ENCODE results near the gene CRY1. TPM values are rescaled to one million over a fixed set of nuclear protein-coding genes. Genes with fewer than 3 reads are reported as not detected.

CRY1 gene
- total and polyA plus RNA-seq, 2 of the 4 experiments (the other 2 are of a cell fraction), result 5.9 to 9.9 TPM

DNA sequence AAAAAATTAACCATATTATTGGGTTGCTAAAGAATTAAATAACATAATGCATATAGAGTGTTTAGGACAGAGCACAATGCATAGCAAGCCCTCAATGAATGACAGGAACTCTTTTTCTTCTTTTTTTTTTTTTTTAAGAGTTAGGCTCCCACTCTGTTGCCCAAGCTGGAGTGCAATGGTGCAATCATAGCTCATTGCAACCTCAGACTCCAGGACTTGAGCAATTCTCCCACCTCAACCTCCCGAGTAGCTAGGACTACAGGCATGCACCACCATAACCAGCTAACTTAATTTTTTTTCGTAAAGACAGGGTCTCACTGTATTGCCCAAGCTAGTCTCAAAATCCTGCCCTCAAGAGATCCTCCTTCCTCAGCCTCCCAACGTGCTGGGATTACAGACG lies 85.9 kb downstream of the CRY1 start:
- Histone ChIP-seq H3K56ac (ENCODE audit: extremely low read depth, insufficient read depth, low read length) (no peak overlapping the region), H3K14ac (replicated peaks; ENCODE audit: low read depth, low read length) (no peak overlapping the region), H3K9me3 (ENCODE audit: control insufficient read depth, insufficient read depth, low read length) (no peaks in the 10 kb centered on the region), H2BK15ac (ENCODE audit: low read depth, low read length) (no peak overlapping the region), H3K9ac (ENCODE audit: low read depth, low read length) (no peak overlapping the region), H4K20me1 (ENCODE audit: insufficient read depth, low read length) (no peaks in the 10 kb centered on the region), H2BK5ac (ENCODE audit: low read depth, low read length, poor library complexity, severe bottlenecking) (no peak overlapping the region), H3K27me3 (ENCODE audit: control insufficient read depth, insufficient read depth, low read length) (no peaks in the 10 kb centered on the region), H3K4me1 (ENCODE audit: control insufficient read depth, insufficient read depth, low read length) (no peaks in the 10 kb centered on the region), H4K8ac (ENCODE audit: low read depth in 2 of 2, low read length in 2 of 2) (no peak overlapping the region), H2BK20ac (ENCODE audit: low read depth, low read length) (no peak overlapping the region), H3K36me3 (ENCODE audit: control insufficient read depth, insufficient read depth, low read length) (no peaks in the 10 kb centered on the region), H2AK9ac (replicated peaks; ENCODE audit: low read depth, low read length, poor library complexity) (no peak overlapping the region), H3K27ac (ENCODE audit: insufficient read depth, low read length) (no peak overlapping the region), H3K23ac (ENCODE audit: low read depth, low read length) (no peak overlapping the region), H3K4me3 (ENCODE audit: insufficient read depth, low read depth, low read length) (no peak overlapping the region), H2AFZ (replicated peaks; ENCODE audit: low read length, poor library complexity) (no peak overlapping the region), H3K4me2 (ENCODE audit: low read depth, low read length) (no peak overlapping the region), H4K91ac (ENCODE audit: insufficient read depth, low read depth, low read length) (no peak overlapping the region), H2AK5ac (ENCODE audit: low read depth, low read length) (no peak overlapping the region), H3K18ac (ENCODE audit: low read depth, low read length) (no peak overlapping the region), H3K4ac (ENCODE audit: low read depth, low read length) (no peak overlapping the region), H3K9me1 (ENCODE audit: insufficient read depth, low read length) (no peaks in the 10 kb centered on the region), H2BK120ac (ENCODE audit: low read depth, low read length) (no peak overlapping the region), H4K5ac (ENCODE audit: low read depth, low read length) (no peak overlapping the region), H3K79me1 (ENCODE audit: low read depth in 1 of 2, low read length in 2 of 2) (peaks cover 0 to 2% of the 10 kb centered on the region in 2 experiments; a peak in 2 of 4 replicates)
- TF ChIP-seq MAFK (IDR thresholded peaks at IDR 0.05; ENCODE audit: low read depth, low read length) (no peak), POLR2A (IDR thresholded peaks at IDR 0.05; ENCODE audit: low read depth, low read length) (no peak), CEBPB (IDR thresholded peaks at IDR 0.05; ENCODE audit: low read depth, low read length) (no peak), SMC3 (IDR thresholded peaks at IDR 0.05; ENCODE audit: low read depth, low read length) (no peak), NFE2L2 (IDR thresholded peaks at IDR 0.05; ENCODE audit: low read depth, low read length) (no peak), FOS (IDR thresholded peaks at IDR 0.05; ENCODE audit: low read depth, low read length) (no peak), RFX5 (IDR thresholded peaks at IDR 0.05; ENCODE audit: low read depth, low read length) (no peak), CHD1 (IDR thresholded peaks at IDR 0.05; ENCODE audit: low read depth, low read length) (no peak), MXI1 (IDR thresholded peaks at IDR 0.05; ENCODE audit: borderline replicate concordance, low read depth, low read length) (no peak)
- TF ChIP-seq, protein P1, sequence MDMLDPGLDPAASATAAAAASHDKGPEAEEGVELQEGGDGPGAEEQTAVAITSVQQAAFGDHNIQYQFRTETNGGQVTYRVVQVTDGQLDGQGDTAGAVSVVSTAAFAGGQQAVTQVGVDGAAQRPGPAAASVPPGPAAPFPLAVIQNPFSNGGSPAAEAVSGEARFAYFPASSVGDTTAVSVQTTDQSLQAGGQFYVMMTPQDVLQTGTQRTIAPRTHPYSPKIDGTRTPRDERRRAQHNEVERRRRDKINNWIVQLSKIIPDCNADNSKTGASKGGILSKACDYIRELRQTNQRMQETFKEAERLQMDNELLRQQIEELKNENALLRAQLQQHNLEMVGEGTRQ (IDR thresholded peaks at IDR 0.05; ENCODE audit: low read depth, low read length), result no peak
- TF ChIP-seq, protein P2, sequence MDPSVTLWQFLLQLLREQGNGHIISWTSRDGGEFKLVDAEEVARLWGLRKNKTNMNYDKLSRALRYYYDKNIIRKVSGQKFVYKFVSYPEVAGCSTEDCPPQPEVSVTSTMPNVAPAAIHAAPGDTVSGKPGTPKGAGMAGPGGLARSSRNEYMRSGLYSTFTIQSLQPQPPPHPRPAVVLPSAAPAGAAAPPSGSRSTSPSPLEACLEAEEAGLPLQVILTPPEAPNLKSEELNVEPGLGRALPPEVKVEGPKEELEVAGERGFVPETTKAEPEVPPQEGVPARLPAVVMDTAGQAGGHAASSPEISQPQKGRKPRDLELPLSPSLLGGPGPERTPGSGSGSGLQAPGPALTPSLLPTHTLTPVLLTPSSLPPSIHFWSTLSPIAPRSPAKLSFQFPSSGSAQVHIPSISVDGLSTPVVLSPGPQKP (IDR thresholded peaks at IDR 0.05; ENCODE audit: borderline replicate concordance, low read depth, low read length), result no peak
- intact Hi-C loops (cut with micrococcal nuclease) (no loop called here), in situ Hi-C loops (cut with MboI; ENCODE audit: low sequenced_read_pairs) (no loop called here), dilution Hi-C loops (cut with HindIII; ENCODE audit: low sequenced_read_pairs, unreplicated experiment) (no loop called here)
- POLR2A ChIA-PET (ENCODE audit: unreplicated experiment), result no interaction called here
- CTCF ChIA-PET, result no interaction called here
- DNase-seq (no peak), ATAC-seq (ENCODE audit: low read depth) (no peak)
- BruUV-seq (replicated peaks), result no TSS peak
- WGBS, 2 experiments (ENCODE audit: extremely low coverage in 2 of 2, insufficient read length in 1 of 2), result 100% methylated on average over 1 of the region's 4 CpGs; no CpG with 5 or more reads in 1 of the 2 experiments

Data from IMR-90 (cell line).